ENCODE data around the gene SLC37A1. TPM values are rescaled to one million over a fixed set of nuclear protein-coding genes. Genes with fewer than 3 reads are reported as not detected.

Gene SLC37A1
- total RNA-seq, 6 donors from 2014 or later: 20.8 to 70.2 (median 36.8) TPM

DNA sequence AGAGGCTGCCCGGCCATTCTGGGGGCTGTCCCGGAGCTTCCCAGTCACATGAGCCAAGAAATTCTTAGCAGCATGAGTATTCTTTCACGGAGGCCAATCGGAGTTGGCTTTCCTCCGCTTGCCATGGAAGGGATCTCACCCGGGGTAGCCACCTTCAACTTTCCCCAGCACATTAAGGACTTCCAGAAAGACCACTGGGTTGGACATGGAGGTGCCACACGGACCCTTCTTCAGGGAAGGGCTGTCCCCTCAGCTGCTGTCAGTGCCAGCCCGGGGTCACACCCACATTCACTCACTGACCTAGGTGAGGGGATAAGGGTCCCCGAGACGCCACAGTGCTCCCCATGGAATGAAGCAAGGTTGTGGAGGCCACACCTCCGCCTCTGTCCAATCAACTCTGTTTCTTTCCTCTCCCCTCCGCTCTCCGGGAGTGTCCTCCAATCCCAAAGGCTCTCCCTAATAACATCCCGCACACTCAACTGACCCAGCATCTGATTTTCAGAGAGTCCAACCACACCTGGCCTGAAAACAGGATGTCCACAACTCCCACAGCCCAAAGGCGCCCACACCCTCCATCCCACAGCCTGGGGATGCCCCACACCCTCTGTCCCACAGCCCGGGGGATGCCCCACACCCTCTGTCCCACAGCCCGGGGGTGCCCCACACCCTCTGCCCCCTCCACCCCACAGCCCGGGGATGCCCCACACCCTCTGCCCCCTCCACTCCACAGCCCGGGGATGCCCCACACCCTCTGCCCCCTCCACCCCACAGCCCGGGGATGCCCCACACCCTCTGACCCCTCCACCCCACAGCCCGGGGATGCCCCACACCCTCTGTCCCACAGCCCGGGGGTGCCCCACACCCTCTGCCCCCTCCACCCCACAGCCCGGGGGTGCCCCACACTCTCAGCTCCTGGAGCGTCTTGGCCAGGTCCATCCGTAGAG, 37.0 kb upstream of the SLC37A1 start:
- H3K36me3 ChIP-seq: no peaks in the 10 kb centered on the region
- ATAC-seq (ENCODE audit: low FRiP score in 2 of 2): no peak
- H3K9me3 ChIP-seq: no peaks in the 10 kb centered on the region
- DNase-seq: no peak
- H3K4me3 ChIP-seq: no peak overlapping the region
- H3K27me3 ChIP-seq: no peaks in the 10 kb centered on the region
- 87 to 94% methylated on average over 13 to 20 of the region's 25 CpGs for WGBS, 2 donors
- peaks cover 0 to 5% (median 2%) of the 10 kb centered on the region in 4 donors for H3K4me1 ChIP-seq
- H3K27ac ChIP-seq: no peak overlapping the region
- no peak for TF ChIP-seq CTCF (IDR thresholded peaks at IDR 0.05)
- TF ChIP-seq POLR2AphosphoS5 (IDR thresholded peaks at IDR 0.05): no peak
- TF ChIP-seq EP300 (IDR thresholded peaks at IDR 0.05): no peak
- TF ChIP-seq POLR2A (IDR thresholded peaks at IDR 0.05): no peak

DNA sequence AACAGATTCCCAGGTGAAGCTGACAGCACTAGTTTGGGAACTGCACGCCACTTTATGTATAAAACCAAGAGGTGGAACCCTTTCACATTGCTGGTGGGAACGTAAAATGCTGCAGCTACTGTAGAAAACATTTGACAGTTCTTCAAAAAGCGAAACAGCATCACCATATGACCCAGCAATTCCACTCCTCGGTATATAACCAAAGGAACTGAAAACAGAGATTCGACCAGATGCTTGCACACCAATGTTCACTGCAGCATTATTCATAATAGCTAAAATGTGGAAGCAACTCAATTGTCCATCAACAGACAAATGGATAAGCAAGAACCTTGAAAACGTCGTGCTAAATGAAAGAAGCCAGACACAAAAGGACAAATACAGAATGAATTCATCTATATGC, 35.1 kb upstream of the SLC37A1 start:
- H3K27me3 ChIP-seq: no peaks in the 10 kb centered on the region
- no peak for TF ChIP-seq EP300 (IDR thresholded peaks at IDR 0.05)
- no peak for TF ChIP-seq CTCF (IDR thresholded peaks at IDR 0.05)
- TF ChIP-seq POLR2A (IDR thresholded peaks at IDR 0.05): no peak
- no peak for TF ChIP-seq POLR2AphosphoS5 (IDR thresholded peaks at IDR 0.05)
- H3K27ac ChIP-seq: no peak overlapping the region
- H3K4me3 ChIP-seq: no peak overlapping the region
- H3K36me3 ChIP-seq: no peaks in the 10 kb centered on the region
- H3K9me3 ChIP-seq: no peaks in the 10 kb centered on the region
- ATAC-seq (ENCODE audit: low FRiP score in 2 of 2) (no peak), DNase-seq (no peak)
- H3K4me1 ChIP-seq: peaks cover 0 to 5% (median 2%) of the 10 kb centered on the region in 4 donors
- 65 to 77% methylated on average over 7 of the region's 7 CpGs for WGBS, 2 donors

DNA sequence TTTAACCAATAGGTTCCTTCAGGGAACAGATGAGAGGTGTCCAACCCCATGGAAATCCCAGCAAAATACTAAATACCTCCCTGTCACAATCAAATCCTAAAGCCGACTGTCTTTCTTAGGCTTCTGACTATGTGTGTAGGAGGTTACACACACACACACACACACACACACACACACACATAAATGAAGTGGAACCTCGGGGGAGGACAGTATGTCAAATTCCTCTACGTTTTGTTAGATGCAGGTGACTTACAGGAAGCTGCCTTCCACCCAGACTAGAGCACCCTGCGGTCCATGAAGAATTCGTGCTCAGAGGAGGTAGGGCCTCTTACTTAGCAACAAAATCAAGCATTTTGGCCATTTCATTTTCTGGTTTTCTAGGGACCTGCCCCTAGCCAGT, 34.1 kb upstream of the SLC37A1 start:
- Histone ChIP-seq H3K4me1 (no peaks in the 10 kb centered on the region), H3K36me3 (no peaks in the 10 kb centered on the region), H3K4me3 (no peak overlapping the region), H3K9me3 (no peaks in the 10 kb centered on the region), H3K27me3 (no peaks in the 10 kb centered on the region), H3K27ac (no peak overlapping the region)
- DNase-seq (no peak), ATAC-seq (ENCODE audit: low FRiP score in 2 of 2) (no peak)
- no peak for TF ChIP-seq CTCF (IDR thresholded peaks at IDR 0.05)
- TF ChIP-seq POLR2A (IDR thresholded peaks at IDR 0.05): no peak
- TF ChIP-seq EP300 (IDR thresholded peaks at IDR 0.05): no peak
- TF ChIP-seq POLR2AphosphoS5 (IDR thresholded peaks at IDR 0.05): no peak
- WGBS, 2 donors: 82 to 88% methylated on average over 5 of the region's 5 CpGs

DNA sequence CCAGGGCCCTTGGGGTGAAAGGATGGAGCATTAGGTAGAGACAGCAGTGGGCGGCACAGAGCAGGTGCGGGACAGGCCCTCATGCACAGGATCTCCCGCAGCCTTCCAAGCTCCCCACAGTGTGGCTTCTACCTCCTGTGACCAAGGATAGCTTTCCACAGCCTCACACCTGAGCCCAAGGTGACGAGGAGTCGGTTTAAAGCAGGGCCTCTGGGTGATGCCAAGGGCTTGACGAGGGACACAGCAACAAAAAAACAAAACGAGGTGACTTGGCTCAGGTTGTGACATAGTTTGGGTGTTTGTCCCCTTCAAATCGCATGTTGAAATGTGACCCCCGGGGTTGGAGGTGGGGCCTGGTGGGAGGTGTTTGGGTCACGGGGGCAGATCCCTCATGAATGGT, 32.9 kb upstream of the SLC37A1 start:
- no peaks in the 10 kb centered on the region for H3K9me3 ChIP-seq
- H3K27me3 ChIP-seq: no peaks in the 10 kb centered on the region
- no peaks in the 10 kb centered on the region for H3K36me3 ChIP-seq
- 87 to 93% methylated on average over 10 of the region's 10 CpGs for WGBS, 2 donors
- ATAC-seq (ENCODE audit: low FRiP score in 2 of 2) (no peak), DNase-seq (no peak)
- H3K27ac ChIP-seq: no peak overlapping the region
- no peaks in the 10 kb centered on the region for H3K4me1 ChIP-seq
- TF ChIP-seq POLR2A (IDR thresholded peaks at IDR 0.05) (no peak), EP300 (IDR thresholded peaks at IDR 0.05) (no peak), CTCF (IDR thresholded peaks at IDR 0.05) (no peak), POLR2AphosphoS5 (IDR thresholded peaks at IDR 0.05) (no peak)
- no peak overlapping the region for H3K4me3 ChIP-seq
